ENCODE results near the gene ECT2.

- no peak for TF ChIP-seq ISL1 (CRISPR knock-in tag; IDR thresholded peaks at IDR 0.05)
- TF ChIP-seq ZNF565 (CRISPR knock-in tag; conservative IDR thresholded peaks at IDR 0.05; ENCODE audit: low read depth), result no peak
- no peak for TF ChIP-seq TSHZ2 (CRISPR knock-in tag; IDR thresholded peaks at IDR 0.05)
- no peak for TF ChIP-seq ESRRG (CRISPR knock-in tag; IDR thresholded peaks at IDR 0.05)
- TF ChIP-seq ARNTL (CRISPR knock-in tag; IDR thresholded peaks at IDR 0.05; ENCODE audit: borderline replicate concordance, low read depth), result no peak
- no peak for TF ChIP-seq ZNF8 (CRISPR knock-in tag; IDR thresholded peaks at IDR 0.05)
- no peak for TF ChIP-seq ZNF70 (CRISPR knock-in tag; IDR thresholded peaks at IDR 0.05)
- no peak for TF ChIP-seq PATZ1 (CRISPR knock-in tag; IDR thresholded peaks at IDR 0.05; ENCODE audit: borderline replicate concordance)
- no peak for TF ChIP-seq PPARA (CRISPR knock-in tag; IDR thresholded peaks at IDR 0.05; ENCODE audit: borderline replicate concordance)
- TF ChIP-seq POU6F1 (CRISPR knock-in tag; IDR thresholded peaks at IDR 0.05; ENCODE audit: borderline replicate concordance, low read depth), result no peak
- TF ChIP-seq TCF4 (CRISPR knock-in tag; IDR thresholded peaks at IDR 0.05; ENCODE audit: borderline replicate concordance), result no peak
These were observed 65.3 kb downstream of the ECT2 start for GRCh38 chr3:172815857-172816256.
